Measurements from ENCODE around the gene GTSE1.

GRCh38 chr22:46294784-46295183 lies 1.9 kb upstream of the GTSE1 start:
- no peak for TF ChIP-seq CTCF (conservative IDR thresholded peaks at IDR 0.05; ENCODE audit: low read depth, low read length)
- TF ChIP-seq EZH2phosphoT487 (IDR thresholded peaks at IDR 0.05; ENCODE audit: borderline replicate concordance, low read length) = no peak
- TF ChIP-seq EZH2 (IDR thresholded peaks at IDR 0.05; ENCODE audit: low read length, unreplicated experiment) = no peak
